ENCODE data around the gene PER3.

Gene PER3

GRCh38 chr1:7831458-7831857, 47.4 kb downstream of the PER3 start:
- DNase-seq (ENCODE audit: low read depth in 4 of 4, low spot score in 1 of 4), result no peak

GRCh38 chr1:7833035-7833434, 48.9 kb downstream of the PER3 start:
- no peak for DNase-seq (ENCODE audit: low read depth in 4 of 4, low spot score in 1 of 4)

- DNase-seq (ENCODE audit: low read depth in 4 of 4, low spot score in 1 of 4), result no peak
Observed at GRCh38 chr1:7838714-7839113, 54.6 kb downstream of the PER3 start.

GRCh38 chr1:7839526-7839925, 55.4 kb downstream of the PER3 start:
- DNase-seq (ENCODE audit: low read depth in 4 of 4, low spot score in 1 of 4), result no peak

GRCh38 chr1:7842517-7842916, 58.4 kb downstream of the PER3 start:
- no peak for DNase-seq (ENCODE audit: low read depth in 4 of 4, low spot score in 1 of 4)

GRCh38 chr1:7845761-7846160, 61.7 kb downstream of the PER3 start:
- no peak for DNase-seq (ENCODE audit: low read depth in 4 of 4, low spot score in 1 of 4)

- DNase-seq (ENCODE audit: low read depth in 4 of 4, low spot score in 1 of 4), result no peak
Observed at GRCh38 chr1:7846656-7847055, 62.6 kb downstream of the PER3 start.

- DNase-seq (ENCODE audit: low read depth in 4 of 4, low spot score in 1 of 4), result no peak
Observed at GRCh38 chr1:7847599-7847998, 63.5 kb downstream of the PER3 start.

- DNase-seq (ENCODE audit: low read depth in 4 of 4, low spot score in 1 of 4), result no peak
Observed at GRCh38 chr1:7850786-7851185, 66.7 kb downstream of the PER3 start.

GRCh38 chr1:7852804-7853683, 69.0 kb downstream of the PER3 start, which contains the start of gene UTS2:
Gene UTS2, minus strand, starts transcription at chr1:7853065. Its CDS starts 62 bp downstream, at chr1:7853003.
- DNase-seq (ENCODE audit: low read depth in 4 of 4, low spot score in 1 of 4), result no peak

GRCh38 chr1:7853684-7854026, 69.6 kb downstream of the PER3 start:
- DNase-seq (ENCODE audit: low read depth in 4 of 4, low spot score in 1 of 4), result no peak

GRCh38 chr1:7856345-7856744, 72.3 kb downstream of the PER3 start:
- DNase-seq (ENCODE audit: low read depth in 4 of 4, low spot score in 1 of 4), result no peak

- no peak for DNase-seq (ENCODE audit: low read depth in 4 of 4, low spot score in 1 of 4)
Observed at GRCh38 chr1:7857000-7857399, 72.9 kb downstream of the PER3 start.

GRCh38 chr1:7857985-7858384, 73.9 kb downstream of the PER3 start:
- no peak for DNase-seq (ENCODE audit: low read depth in 4 of 4, low spot score in 1 of 4)

- DNase-seq (ENCODE audit: low read depth in 4 of 4, low spot score in 1 of 4), result no peak
Observed at GRCh38 chr1:7859406-7859805, 75.3 kb downstream of the PER3 start.

- no peak for DNase-seq (ENCODE audit: low read depth in 4 of 4, low spot score in 1 of 4)
Observed at GRCh38 chr1:7860130-7860529, 76.0 kb downstream of the PER3 start.

GRCh38 chr1:7861452-7861851, 77.4 kb downstream of the PER3 start:
- no peak for DNase-seq (ENCODE audit: low read depth in 4 of 4, low spot score in 1 of 4)

- DNase-seq (ENCODE audit: low read depth in 4 of 4, low spot score in 1 of 4), result no peak
Observed at GRCh38 chr1:7862211-7863060, 78.3 kb downstream of the PER3 start.

- no peak for DNase-seq (ENCODE audit: low read depth in 4 of 4, low spot score in 1 of 4)
Observed at GRCh38 chr1:7863756-7864328, 79.8 kb downstream of the PER3 start.

- no peak for DNase-seq (ENCODE audit: low read depth in 4 of 4, low spot score in 1 of 4)
Observed at GRCh38 chr1:7865978-7866377, 81.9 kb downstream of the PER3 start.

- DNase-seq (ENCODE audit: low read depth in 4 of 4, low spot score in 1 of 4), result no peak
Observed at GRCh38 chr1:7868070-7868780, 84.1 kb downstream of the PER3 start.
